Measurements from ENCODE around the gene AFF3.

The AFF3 gene

GRCh38 chr2:100070078-100070477 is 72.3 kb downstream of the AFF3 start:
- no peak overlapping the region for H2AFZ ChIP-seq (ENCODE audit: low read length)
- H3K4me3 ChIP-seq (ENCODE audit: low read depth, low read length, poor library complexity, severe bottlenecking), result no peak overlapping the region
- H3K4me2 ChIP-seq (ENCODE audit: low read length), result no peak overlapping the region
- H3F3A ChIP-seq (ENCODE audit: insufficient read depth, low read length), result no peaks in the 10 kb centered on the region
- H3K9me3 ChIP-seq (ENCODE audit: low read length), result no peaks in the 10 kb centered on the region
- no peaks in the 10 kb centered on the region for H4K20me1 ChIP-seq (ENCODE audit: insufficient read depth, low read length)
- no peaks in the 10 kb centered on the region for H3K27me3 ChIP-seq (ENCODE audit: insufficient read depth, low read length)
- TF ChIP-seq EZH2 (IDR thresholded peaks at IDR 0.05; ENCODE audit: borderline replicate concordance, low read length), result no peak
- TF ChIP-seq CTCF (IDR thresholded peaks at IDR 0.05; ENCODE audit: low read length), result no peak
- no peaks in the 10 kb centered on the region for H3K9me2 ChIP-seq (ENCODE audit: low read depth, low read length)
- H3K4me1 ChIP-seq (ENCODE audit: insufficient read depth, low read length, severe bottlenecking), result no peaks in the 10 kb centered on the region
- peaks cover 98% of the 10 kb centered on the region for H3K36me3 ChIP-seq (ENCODE audit: insufficient read depth, low read length)
- no peak overlapping the region for H3K9ac ChIP-seq (ENCODE audit: low read length)
- H3K27ac ChIP-seq (ENCODE audit: low read depth, low read length, poor library complexity, severe bottlenecking), result no peak overlapping the region
- H3K79me2 ChIP-seq (ENCODE audit: insufficient read depth, low read length), result peaks cover 41% of the 10 kb centered on the region

GRCh38 chr2:100068395-100068794 is 74.0 kb downstream of the AFF3 start:
- H3K4me1 ChIP-seq (ENCODE audit: insufficient read depth, low read length, severe bottlenecking), result no peaks in the 10 kb centered on the region
- no peaks in the 10 kb centered on the region for H3K9me2 ChIP-seq (ENCODE audit: low read depth, low read length)
- H3K79me2 ChIP-seq (ENCODE audit: insufficient read depth, low read length), result peaks cover 52% of the 10 kb centered on the region
- H3K9me3 ChIP-seq (ENCODE audit: low read length), result no peaks in the 10 kb centered on the region
- no peak overlapping the region for H3K4me3 ChIP-seq (ENCODE audit: low read depth, low read length, poor library complexity, severe bottlenecking)
- H3F3A ChIP-seq (ENCODE audit: insufficient read depth, low read length), result no peaks in the 10 kb centered on the region
- H4K20me1 ChIP-seq (ENCODE audit: insufficient read depth, low read length), result no peaks in the 10 kb centered on the region
- no peak overlapping the region for H3K27ac ChIP-seq (ENCODE audit: low read depth, low read length, poor library complexity, severe bottlenecking)
- H3K9ac ChIP-seq (ENCODE audit: low read length), result no peak overlapping the region
- H2AFZ ChIP-seq (ENCODE audit: low read length), result no peak overlapping the region
- H3K36me3 ChIP-seq (ENCODE audit: insufficient read depth, low read length), result peaks cover 98% of the 10 kb centered on the region
- H3K27me3 ChIP-seq (ENCODE audit: insufficient read depth, low read length), result no peaks in the 10 kb centered on the region
- TF ChIP-seq CTCF (IDR thresholded peaks at IDR 0.05; ENCODE audit: low read length), result no peak
- TF ChIP-seq EZH2 (IDR thresholded peaks at IDR 0.05; ENCODE audit: borderline replicate concordance, low read length), result no peak
- no peak overlapping the region for H3K4me2 ChIP-seq (ENCODE audit: low read length)

- no peak overlapping the region for H3K4me2 ChIP-seq (ENCODE audit: low read length)
- H3F3A ChIP-seq (ENCODE audit: insufficient read depth, low read length), result no peaks in the 10 kb centered on the region
- H3K4me3 ChIP-seq (ENCODE audit: low read depth, low read length, poor library complexity, severe bottlenecking), result no peak overlapping the region
- peaks cover 98% of the 10 kb centered on the region for H3K36me3 ChIP-seq (ENCODE audit: insufficient read depth, low read length)
- H3K9me2 ChIP-seq (ENCODE audit: low read depth, low read length), result no peaks in the 10 kb centered on the region
- no peaks in the 10 kb centered on the region for H4K20me1 ChIP-seq (ENCODE audit: insufficient read depth, low read length)
- no peaks in the 10 kb centered on the region for H3K27me3 ChIP-seq (ENCODE audit: insufficient read depth, low read length)
- no peak for TF ChIP-seq CTCF (IDR thresholded peaks at IDR 0.05; ENCODE audit: low read length)
- TF ChIP-seq EZH2 (IDR thresholded peaks at IDR 0.05; ENCODE audit: borderline replicate concordance, low read length), result no peak
- H3K9me3 ChIP-seq (ENCODE audit: low read length), result no peaks in the 10 kb centered on the region
- no peak overlapping the region for H3K27ac ChIP-seq (ENCODE audit: low read depth, low read length, poor library complexity, severe bottlenecking)
- H3K79me2 ChIP-seq (ENCODE audit: insufficient read depth, low read length), result peaks cover 55% of the 10 kb centered on the region
- no peak overlapping the region for H2AFZ ChIP-seq (ENCODE audit: low read length)
- H3K4me1 ChIP-seq (ENCODE audit: insufficient read depth, low read length, severe bottlenecking), result no peaks in the 10 kb centered on the region
- no peak overlapping the region for H3K9ac ChIP-seq (ENCODE audit: low read length)
These were observed 74.6 kb downstream of the AFF3 start for GRCh38 chr2:100067784-100068183.

Measured in OCI-LY1 (cell line).